PC-9 (cell line): ENCODE results near the gene TANGO2. TPM values are rescaled to one million over a fixed set of nuclear protein-coding genes. Genes with fewer than 3 reads are reported as not detected.

ENCODE experiments used
- BruUV-seq: library from RNA; stranded (reverse); fragments of 400-500 nt; replicated peaks from 2 replicates; lab custom pipeline; 2021; lab: Mats Ljungman, UMichigan
- CTCF ChIA-PET: fragments of 300-600 bp; sonication (Branson Sonifier 250); formaldehyde crosslinking; loops from one replicate; lab custom pipeline; 2022; ENCODE audit warnings: antibody characterized with exemption; lab: Charles Lee
- POLR2A ChIA-PET: fragments of 300-600 bp; sonication (Branson Sonifier 250); formaldehyde crosslinking; loops from one replicate; lab custom pipeline; 2022; ENCODE audit warnings: antibody characterized with exemption; ENCODE audit not compliant: unreplicated experiment; lab: Charles Lee
- DNase-seq, 2 experiments: peaks; one replicate each; pipeline versions ENCODE4 v3.0.0 to v3.0.0-alpha.2; 2015 to 2022; ENCODE audit warnings: mixed read lengths in 1 of 2
- H2AFZ ChIP-seq: fragments of 200-600 bp; sonication (generic); 2 replicates; pipeline ENCODE4 v1.8.1; 2017; ENCODE audit warnings: antibody characterized with exemption
- H3F3A ChIP-seq: fragments of 200-600 bp; sonication (generic); 2 replicates; pipeline ENCODE4 v1.8.1; 2017; ENCODE audit warnings: antibody characterized with exemption, mild to moderate bottlenecking, low read depth; ENCODE audit not compliant: insufficient read depth
- H3K27ac ChIP-seq: fragments of 200-600 bp; sonication (generic); 2 replicates; pipeline ENCODE4 v1.6.1; 2016; ENCODE audit warnings: mixed run types
- H3K27me3 ChIP-seq: fragments of 200-600 bp; sonication (generic); 2 replicates; pipeline ENCODE4 v1.6.1; 2016; ENCODE audit warnings: low read depth, mixed run types; ENCODE audit not compliant: insufficient read depth
- H3K36me3 ChIP-seq: fragments of 200-600 bp; sonication (generic); 2 replicates; pipeline ENCODE4 v1.6.1; 2016; ENCODE audit warnings: low read depth, mixed run types
- H3K4me1 ChIP-seq: fragments of 200-600 bp; sonication (generic); replicated peaks from 2 replicates; pipeline ENCODE4 v1.6.1; 2016; ENCODE audit warnings: mixed run types; ENCODE audit not compliant: insufficient read depth
- H3K4me2 ChIP-seq: fragments of 200-600 bp; sonication (generic); 2 replicates; pipeline ENCODE4 v1.6.1; 2017; ENCODE audit warnings: mixed run types
- H3K4me3 ChIP-seq: fragments of 200-600 bp; sonication (generic); 2 replicates; pipeline ENCODE4 v1.6.1; 2016; ENCODE audit warnings: mixed run types
- H3K79me2 ChIP-seq: fragments of 200-600 bp; sonication (generic); 2 replicates; pipeline ENCODE4 v1.6.1; 2017; ENCODE audit warnings: low read depth, mixed run types
- H3K9me2 ChIP-seq: fragments of 200-600 bp; sonication (generic); 2 replicates; pipeline ENCODE4 v1.8.1; 2017; ENCODE audit warnings: mild to moderate bottlenecking; ENCODE audit not compliant: insufficient read depth
- H3K9me3 ChIP-seq: fragments of 200-600 bp; sonication (generic); 2 replicates; pipeline ENCODE4 v1.8.1; 2016; ENCODE audit warnings: low read depth; ENCODE audit not compliant: insufficient read depth
- H4K20me1 ChIP-seq: fragments of 200-600 bp; sonication (generic); 2 replicates; pipeline ENCODE4 v1.8.1; 2017; ENCODE audit not compliant: insufficient read depth
- CTCF ChIP-seq: fragments of 200-600 bp; sonication (generic); conservative IDR thresholded peaks from 2 replicates; pipeline ENCODE4 v1.6.1; 2017; ENCODE audit warnings: mixed run types, antibody characterized with exemption, mild to moderate bottlenecking, moderate library complexity
- EZH2 ChIP-seq: fragments of 200-600 bp; sonication (generic); IDR thresholded peaks from 2 replicates; pipeline ENCODE4 v1.8.0; 2017; ENCODE audit warnings: antibody characterized with exemption, low read depth
- intact Hi-C: fragments of 100-400 bp; cut with micrococcal nuclease; formaldehyde crosslinking; loops from one replicate; pipeline ENCODE4 v1.10.0; 2022; ENCODE audit not compliant: unreplicated experiment
- total RNA-seq: library from RNA; stranded (reverse); gene quantifications from 2 replicates; pipeline ENCODE4 v1.2.3, GENCODE V29; 2021

TANGO2 gene
- total RNA-seq, 1 experiment from 2014 or later = 22.4 TPM

DNA sequence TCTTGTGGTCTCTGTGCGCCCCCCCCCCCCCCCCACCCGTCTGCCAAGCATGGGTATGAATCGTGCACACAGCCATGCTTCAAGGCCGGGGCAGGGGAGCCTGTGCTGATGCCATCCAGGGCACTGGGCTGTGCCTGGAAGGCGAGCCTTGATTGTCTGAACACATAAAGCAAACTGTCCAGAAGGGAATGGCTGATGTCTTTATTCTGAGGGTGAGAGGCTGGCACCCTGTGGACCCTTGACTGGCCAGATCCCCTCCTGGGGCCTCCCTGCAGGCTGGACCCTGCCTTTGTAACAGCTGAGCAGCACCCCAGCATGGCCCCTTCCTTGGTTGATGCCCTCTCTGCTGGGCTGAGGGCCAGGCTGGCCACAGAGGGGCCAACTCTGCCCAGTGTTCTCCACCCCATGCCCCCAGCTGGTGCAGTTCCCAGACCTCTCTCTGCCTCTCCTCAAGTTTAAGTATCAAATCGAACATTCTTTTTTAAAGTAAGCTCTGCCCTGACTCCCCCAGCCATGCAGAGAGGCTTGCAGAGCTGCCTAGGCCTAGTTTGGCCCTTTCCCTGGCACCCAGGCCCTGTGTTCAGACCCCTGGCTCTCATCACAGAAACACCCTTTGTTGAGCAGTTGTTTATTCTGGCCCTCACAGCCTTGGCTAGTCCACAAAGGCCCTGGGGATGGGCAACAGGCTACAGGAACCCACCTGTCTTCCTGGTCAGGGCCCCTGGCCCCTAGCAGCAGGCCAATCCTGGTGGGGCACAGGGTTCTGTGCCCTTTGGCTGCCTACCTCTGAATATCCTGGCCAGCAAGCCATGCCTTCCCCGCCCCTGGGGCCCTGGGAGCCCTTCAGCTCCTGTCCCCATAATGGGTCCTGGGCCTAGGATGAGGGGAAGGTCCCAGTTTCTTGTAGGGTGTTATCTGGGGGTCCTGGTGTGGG lies 91.0 kb downstream of the TANGO2 start:
- Histone ChIP-seq H3K36me3 (no peaks in the 10 kb centered on the region), H4K20me1 (no peaks in the 10 kb centered on the region), H3K4me2 (no peak overlapping the region), H3K4me3 (no peak overlapping the region), H3K27ac (no peak overlapping the region), H3K79me2 (peaks cover 17% of the 10 kb centered on the region), H3K4me1 (no peaks in the 10 kb centered on the region), H2AFZ (no peak overlapping the region), H3K9me3 (no peaks in the 10 kb centered on the region), H3F3A (peaks cover 24% of the 10 kb centered on the region; the same call in 1 of the 2 replicates), H3K9me2 (no peaks in the 10 kb centered on the region), H3K27me3 (no peaks in the 10 kb centered on the region)
- no peak for DNase-seq
- intact Hi-C loops = no loop called here
- TF ChIP-seq EZH2 (no peak), CTCF (no peak)
- ChIA-PET POLR2A (no interaction called here), CTCF (no interaction called here)
- no TSS peak for BruUV-seq

DNA sequence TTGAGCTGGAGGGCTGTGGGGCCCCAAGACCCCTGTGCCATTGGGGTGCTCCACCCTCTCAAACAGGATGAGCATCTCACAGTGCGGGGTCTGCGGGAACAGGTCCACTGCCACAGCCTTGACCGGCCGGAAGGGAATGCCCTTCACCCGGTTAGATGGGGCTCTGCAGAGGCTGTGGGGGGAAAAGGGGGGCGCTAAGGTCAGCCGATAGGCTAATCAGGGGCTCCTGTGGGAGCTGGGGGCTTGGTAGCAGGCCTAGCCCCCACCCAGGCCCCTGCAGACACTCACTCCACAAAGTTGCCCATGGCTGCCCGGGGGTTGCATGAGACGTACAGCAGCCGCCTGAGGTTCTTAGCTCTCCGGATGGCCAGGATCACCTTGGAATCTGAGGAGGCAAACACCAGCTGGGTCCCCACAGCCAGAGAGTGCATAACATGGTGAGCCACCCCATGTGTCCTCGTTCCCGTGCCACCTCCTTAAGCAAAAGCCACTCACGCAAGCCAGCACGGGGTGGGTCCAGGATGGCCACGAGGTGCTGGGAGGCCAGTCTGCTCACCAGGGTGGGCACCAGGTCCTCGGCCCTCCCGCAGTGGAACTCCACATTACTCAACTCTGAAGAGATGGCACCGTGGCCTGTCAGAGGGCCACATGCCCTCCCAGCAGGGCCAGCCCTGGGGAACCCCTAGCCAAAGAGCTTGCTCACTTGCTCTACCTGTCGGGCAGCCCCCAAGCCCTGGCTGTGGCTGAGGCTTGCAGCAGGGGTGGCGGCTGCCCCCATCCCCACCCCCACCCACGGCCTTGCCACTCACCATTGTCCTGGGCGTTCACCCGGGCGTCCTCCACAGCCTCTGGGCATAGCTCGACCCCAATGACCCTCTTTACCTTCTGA lies 92.0 kb downstream of the TANGO2 start:
- CTCF ChIA-PET = no interaction called here
- no peaks in the 10 kb centered on the region for H3K27me3 ChIP-seq
- H3K4me2 ChIP-seq = no peak overlapping the region
- no peaks in the 10 kb centered on the region for H3K9me3 ChIP-seq
- POLR2A ChIA-PET = interaction anchor here (0.5 kb wide), 1 partner anchor 47 kb away, joined by 11 read pairs; no protein-coding TSS in a partner anchor
- intact Hi-C loops = no loop called here
- no peaks in the 10 kb centered on the region for H3K4me1 ChIP-seq
- no peak overlapping the region for H2AFZ ChIP-seq
- BruUV-seq = no TSS peak
- no peaks in the 10 kb centered on the region for H3K36me3 ChIP-seq
- H3K79me2 ChIP-seq = peaks cover 19% of the 10 kb centered on the region
- H3F3A ChIP-seq = peaks cover 24% of the 10 kb centered on the region; the same call in 1 of the 2 replicates
- DNase-seq = no peak
- no peak overlapping the region for H3K27ac ChIP-seq
- TF ChIP-seq CTCF (no peak), EZH2 (no peak)
- H3K4me3 ChIP-seq = no peak overlapping the region
- H4K20me1 ChIP-seq = no peaks in the 10 kb centered on the region
- no peaks in the 10 kb centered on the region for H3K9me2 ChIP-seq

GRCh38 chr22:20113551-20114310 lies 92.8 kb downstream of the TANGO2 start:
- TF ChIP-seq CTCF (no peak), EZH2 (no peak)
- no peak overlapping the region for H3K4me3 ChIP-seq
- no peak overlapping the region for H3K4me2 ChIP-seq
- no peaks in the 10 kb centered on the region for H3K9me3 ChIP-seq
- DNase-seq = no peak
- no peaks in the 10 kb centered on the region for H3K9me2 ChIP-seq
- POLR2A ChIA-PET = interaction anchor here (0.5 kb wide), 1 partner anchor 46 kb away, joined by 11 read pairs; no protein-coding TSS in a partner anchor
- no peak overlapping the region for H3K27ac ChIP-seq
- peaks cover 24% of the 10 kb centered on the region; the same call in 1 of the 2 replicates for H3F3A ChIP-seq
- H3K79me2 ChIP-seq = peaks cover 28% of the 10 kb centered on the region
- intact Hi-C loops = no loop called here
- H2AFZ ChIP-seq = no peak overlapping the region
- CTCF ChIA-PET = no interaction called here
- no peaks in the 10 kb centered on the region for H3K36me3 ChIP-seq
- no TSS peak for BruUV-seq
- H4K20me1 ChIP-seq = no peaks in the 10 kb centered on the region
- no peaks in the 10 kb centered on the region for H3K27me3 ChIP-seq
- H3K4me1 ChIP-seq = peaks cover 4% of the 10 kb centered on the region; the same call in 1 of the 2 replicates
